GM12872 (cell line): Measurements from ENCODE around the gene DNAH14.
A peak's percentile ranks its signal among the peaks of the same experiment; 100 is the strongest.

ENCODE experiments used
- CTCF ChIP-seq: IDR thresholded peaks from 3 replicates; pipeline ENCODE4 v1.5.1; 2011; ENCODE audit warnings: low read depth, mild to moderate bottlenecking, low read length, moderate library complexity; ENCODE audit not compliant: insufficient read depth

The DNAH14 gene

GRCh38 chr1:225299624-225300023, 370.1 kb downstream of the DNAH14 start:
- no peak for TF ChIP-seq CTCF

GRCh38 chr1:225300381-225300780, 370.9 kb downstream of the DNAH14 start:
- TF ChIP-seq CTCF, result no peak

DNA sequence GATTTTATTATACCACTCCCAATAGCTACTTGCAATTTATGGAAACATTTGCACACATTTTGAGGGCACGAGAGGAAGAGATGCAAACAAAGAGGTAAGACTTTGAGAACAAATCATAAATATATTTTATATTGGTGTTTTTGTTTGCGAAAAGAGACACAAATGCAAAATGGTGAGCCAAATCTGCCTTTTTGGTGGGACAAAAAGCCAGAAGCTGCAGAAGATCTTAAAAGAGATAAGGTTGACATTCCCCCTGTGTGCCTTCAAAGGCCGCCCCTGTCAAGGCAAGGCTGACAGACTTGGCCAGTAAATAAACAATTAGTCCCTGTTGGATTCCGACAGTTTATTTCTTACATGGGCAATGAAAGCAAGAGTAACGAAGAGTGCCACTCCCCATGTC, 375.5 kb downstream of the DNAH14 start:
- no peak for TF ChIP-seq CTCF

DNA sequence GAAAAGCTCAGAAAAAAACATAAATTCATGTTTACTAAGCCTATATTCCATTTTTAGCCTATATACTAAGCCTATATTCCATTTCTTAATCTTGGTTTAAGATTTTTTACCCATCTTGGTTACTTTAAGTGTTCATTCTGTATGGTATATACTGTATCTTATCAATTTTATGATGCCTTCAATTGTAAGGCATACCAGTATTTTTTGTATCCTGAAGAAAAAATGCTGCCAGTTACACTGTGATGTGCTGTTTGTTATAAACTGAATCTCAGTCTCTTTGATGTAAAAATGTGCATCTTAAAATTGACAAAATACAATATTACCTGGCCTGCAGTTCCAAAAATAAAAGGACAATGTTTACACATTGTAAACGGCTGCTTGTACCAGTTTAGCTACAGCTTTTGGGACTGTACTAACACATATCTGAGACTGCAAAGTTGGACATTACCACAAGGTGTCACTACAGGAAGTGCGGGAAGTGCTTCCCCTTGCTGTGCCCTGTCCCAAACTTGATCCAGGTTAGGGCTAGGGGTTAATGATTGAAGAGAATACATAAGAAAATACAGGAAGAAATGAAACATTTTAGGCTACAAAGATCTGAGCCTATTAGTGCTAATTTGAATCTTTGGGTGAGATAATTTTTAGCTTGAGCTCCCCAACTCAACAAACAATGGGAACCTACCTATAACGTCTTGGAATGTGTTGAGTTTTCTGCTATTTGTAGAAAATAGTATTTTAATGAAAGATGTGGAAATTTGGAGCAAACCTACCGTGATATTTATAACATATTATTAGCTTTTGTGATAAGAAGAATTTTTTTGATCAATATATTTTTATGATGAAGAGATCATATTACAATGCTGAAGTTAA, 389.5 kb downstream of the DNAH14 start:
- TF ChIP-seq CTCF, result peak; percentile 81

DNA sequence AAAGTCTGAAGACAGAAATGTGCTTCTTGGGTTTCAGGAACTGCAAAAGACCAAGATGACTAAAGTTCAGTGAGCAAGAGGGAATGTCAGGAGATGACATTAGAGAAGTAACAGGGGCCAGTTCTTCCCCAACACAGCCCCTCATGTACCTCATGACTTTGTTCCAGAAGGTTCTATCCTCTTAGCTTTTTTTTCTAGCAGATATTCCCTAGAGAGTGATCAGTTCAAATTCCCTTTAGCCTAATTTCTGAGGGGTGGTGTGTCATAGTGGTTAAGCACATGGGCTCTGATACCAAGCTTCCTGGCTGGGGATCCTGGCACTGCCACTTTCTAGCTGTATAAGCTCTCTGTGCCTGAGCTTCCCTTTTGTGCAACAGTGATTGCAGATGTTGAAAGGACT, 390.4 kb downstream of the DNAH14 start:
- no peak for TF ChIP-seq CTCF

GRCh38 chr1:225321784-225322183, 392.3 kb downstream of the DNAH14 start:
- no peak for TF ChIP-seq CTCF

DNA sequence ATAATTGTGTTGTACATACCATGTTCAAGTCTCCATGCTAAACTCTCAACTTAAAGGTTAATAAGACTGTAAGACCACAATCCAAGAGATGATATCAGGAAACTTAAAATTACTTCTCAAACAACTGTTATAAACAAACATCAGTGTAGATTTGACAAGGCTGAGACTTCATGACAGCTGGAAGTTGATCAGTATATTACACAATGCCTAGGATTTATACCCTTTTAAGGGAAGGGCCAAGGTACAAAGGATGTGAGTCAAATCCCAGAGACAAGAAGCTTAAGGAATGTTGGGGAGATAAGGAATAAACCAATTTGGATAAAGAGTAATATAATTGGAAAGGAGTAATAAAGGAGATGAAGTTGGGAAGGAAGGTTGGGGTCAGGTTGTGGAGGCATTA, 399.6 kb downstream of the DNAH14 start:
- no peak for TF ChIP-seq CTCF
